ENCODE data around the gene PLEKHM3.

Gene PLEKHM3

DNA sequence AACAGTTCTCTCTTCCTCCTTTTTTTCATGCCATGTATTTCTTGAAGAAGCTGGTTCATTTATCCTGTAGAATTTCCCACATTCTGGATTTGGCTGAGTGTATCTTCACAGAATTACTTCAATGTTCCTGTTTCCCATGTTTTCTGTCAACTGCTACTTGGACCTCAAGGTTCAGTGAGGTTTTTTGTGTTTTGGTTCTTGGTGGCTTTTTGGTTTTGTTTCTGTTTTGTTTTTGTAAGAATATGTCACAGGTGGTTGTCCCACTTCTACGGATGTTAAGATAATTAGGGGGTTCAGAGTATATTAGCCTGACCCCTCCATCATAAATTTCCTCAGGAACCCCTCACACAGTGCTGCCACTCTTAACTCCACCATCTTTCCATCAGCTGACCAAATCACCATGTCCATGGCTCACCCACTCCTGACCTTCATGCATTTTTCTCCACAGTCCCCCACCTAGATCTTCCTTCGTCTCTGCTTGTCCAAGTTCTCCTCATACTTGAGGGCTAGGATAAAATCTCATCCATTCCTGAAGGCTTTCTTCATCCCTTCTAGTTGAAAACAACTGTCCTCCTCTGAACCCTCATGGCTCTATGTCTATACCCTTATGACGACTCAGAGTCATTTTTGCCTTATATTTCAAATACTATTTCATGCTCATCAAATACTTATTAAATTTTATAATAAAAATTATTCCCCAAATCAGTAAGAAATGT lies 40.4 kb downstream of the PLEKHM3 start:
- Histone ChIP-seq H3K27me3 (ENCODE audit: control insufficient read depth in 1 of 2, insufficient read depth in 2 of 2, low read length in 2 of 2) (no peaks in the 10 kb centered on the region), H3K4me3 (ENCODE audit: low read depth in 1 of 2, low read length in 2 of 2) (no peak overlapping the region), H3K9ac (ENCODE audit: low read length) (no peak overlapping the region), H3K4me1 (ENCODE audit: insufficient read depth, low read length) (no peaks in the 10 kb centered on the region), H3K27ac (ENCODE audit: low read depth, low read length) (no peak overlapping the region), H3K9me3 (ENCODE audit: low read length) (no peaks in the 10 kb centered on the region), H3K36me3 (ENCODE audit: insufficient read depth, low read length) (no peaks in the 10 kb centered on the region)

DNA sequence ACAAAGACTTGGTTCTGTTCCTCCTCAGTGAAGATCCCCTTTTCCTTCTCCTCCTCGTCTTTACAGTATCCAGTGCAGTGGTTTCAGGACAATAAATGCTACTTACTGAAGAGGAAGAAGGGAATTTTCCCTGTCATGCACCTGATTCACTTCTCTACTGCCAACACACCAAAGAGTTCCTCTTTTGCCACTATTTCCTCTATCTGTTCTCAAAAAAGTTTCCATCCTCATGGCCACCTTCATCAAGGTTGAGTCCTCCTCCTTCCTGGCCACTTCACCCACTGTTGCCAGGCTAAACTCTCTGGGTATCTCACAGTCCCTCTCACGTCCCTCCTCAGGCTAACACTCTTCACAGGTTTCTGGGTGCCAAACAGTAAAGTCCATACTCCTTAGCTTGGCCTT lies 41.7 kb downstream of the PLEKHM3 start:
- no peak overlapping the region for H3K9ac ChIP-seq (ENCODE audit: low read length)
- no peak overlapping the region for H3K4me3 ChIP-seq (ENCODE audit: low read depth in 1 of 2, low read length in 2 of 2)
- H3K27me3 ChIP-seq (ENCODE audit: control insufficient read depth in 1 of 2, insufficient read depth in 2 of 2, low read length in 2 of 2), result no peaks in the 10 kb centered on the region
- no peaks in the 10 kb centered on the region for H3K36me3 ChIP-seq (ENCODE audit: insufficient read depth, low read length)
- H3K9me3 ChIP-seq (ENCODE audit: low read length), result no peaks in the 10 kb centered on the region
- no peak overlapping the region for H3K27ac ChIP-seq (ENCODE audit: low read depth, low read length)
- no peaks in the 10 kb centered on the region for H3K4me1 ChIP-seq (ENCODE audit: insufficient read depth, low read length)

DNA sequence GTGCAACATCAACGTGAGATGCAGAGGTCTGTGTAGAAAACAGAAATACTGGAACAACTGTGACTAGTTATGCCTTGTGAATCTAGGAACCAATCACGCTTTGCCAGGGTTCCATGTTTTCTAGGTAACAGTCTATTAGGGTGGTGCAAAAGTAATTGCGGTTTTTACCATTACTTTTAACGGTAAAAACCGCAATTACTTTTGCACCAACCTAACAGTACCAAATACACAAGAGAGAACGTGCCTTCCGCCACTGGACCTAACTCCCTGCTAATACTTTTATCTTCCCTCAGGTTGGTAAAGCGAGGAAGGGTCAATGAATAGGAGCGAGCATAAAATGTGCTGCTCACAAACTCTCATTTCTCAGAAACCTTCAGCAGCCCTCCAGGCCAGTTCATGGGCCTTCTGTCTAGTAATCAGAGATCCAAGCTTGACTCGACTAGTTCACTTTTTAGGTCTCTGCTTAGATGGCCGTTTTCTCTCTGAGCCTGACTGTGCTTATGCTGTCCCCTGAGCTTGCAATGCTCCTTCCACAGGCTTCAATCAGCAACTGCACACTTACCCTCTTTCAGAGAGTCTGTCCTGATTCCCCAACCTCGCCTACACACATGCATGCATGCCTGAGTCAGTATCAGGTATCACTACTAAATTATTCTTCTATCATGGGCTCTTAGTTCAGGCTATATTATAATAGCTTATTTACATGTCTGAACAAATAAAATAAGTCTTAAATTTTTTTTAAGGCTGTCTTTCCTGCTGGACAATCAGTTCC lies 47.0 kb downstream of the PLEKHM3 start:
- Histone ChIP-seq H3K36me3 (ENCODE audit: insufficient read depth, low read length) (peaks cover 10% of the 10 kb centered on the region), H3K9ac (ENCODE audit: low read length) (no peak overlapping the region), H3K4me1 (ENCODE audit: insufficient read depth, low read length) (no peaks in the 10 kb centered on the region), H3K27ac (ENCODE audit: low read depth, low read length) (no peak overlapping the region), H3K9me3 (ENCODE audit: low read length) (no peaks in the 10 kb centered on the region), H3K27me3 (ENCODE audit: control insufficient read depth in 1 of 2, insufficient read depth in 2 of 2, low read length in 2 of 2) (no peaks in the 10 kb centered on the region), H3K4me3 (ENCODE audit: low read depth in 1 of 2, low read length in 2 of 2) (no peak overlapping the region)

DNA sequence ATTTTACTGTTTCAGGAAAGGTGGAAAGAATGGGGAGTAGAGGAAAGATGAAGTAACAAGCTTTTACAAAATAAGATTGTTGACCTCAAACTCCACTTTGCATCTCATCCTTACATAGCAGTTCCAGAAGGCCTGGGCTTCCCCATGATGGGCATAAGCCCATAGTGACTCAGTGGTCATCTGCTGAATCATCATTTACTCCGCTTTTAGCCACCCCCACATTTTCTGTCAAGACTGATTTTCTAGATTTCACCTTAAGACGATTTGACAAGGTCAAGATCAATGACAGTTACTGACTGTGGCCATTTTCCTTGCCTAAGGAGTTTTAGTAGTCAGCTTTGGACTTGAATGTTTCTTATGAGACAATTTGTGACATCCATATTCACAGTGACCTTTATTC lies 49.4 kb downstream of the PLEKHM3 start:
- no peak overlapping the region for H3K4me3 ChIP-seq (ENCODE audit: low read depth in 1 of 2, low read length in 2 of 2)
- H3K27me3 ChIP-seq (ENCODE audit: control insufficient read depth in 1 of 2, insufficient read depth in 2 of 2, low read length in 2 of 2), result no peaks in the 10 kb centered on the region
- no peak overlapping the region for H3K9ac ChIP-seq (ENCODE audit: low read length)
- peaks cover under 1% of the 10 kb centered on the region for H3K4me1 ChIP-seq (ENCODE audit: insufficient read depth, low read length)
- H3K36me3 ChIP-seq (ENCODE audit: insufficient read depth, low read length), result peaks cover 10% of the 10 kb centered on the region
- H3K9me3 ChIP-seq (ENCODE audit: low read length), result no peaks in the 10 kb centered on the region
- no peak overlapping the region for H3K27ac ChIP-seq (ENCODE audit: low read depth, low read length)

GRCh38 chr2:207974216-207974605 lies 51.1 kb downstream of the PLEKHM3 start:
- Histone ChIP-seq H3K27ac (ENCODE audit: low read depth, low read length) (no peak overlapping the region), H3K9ac (ENCODE audit: low read length) (no peak overlapping the region), H3K4me1 (ENCODE audit: insufficient read depth, low read length) (peaks cover 7% of the 10 kb centered on the region), H3K27me3 (ENCODE audit: control insufficient read depth in 1 of 2, insufficient read depth in 2 of 2, low read length in 2 of 2) (no peaks in the 10 kb centered on the region), H3K36me3 (ENCODE audit: insufficient read depth, low read length) (peaks cover 10% of the 10 kb centered on the region), H3K4me3 (ENCODE audit: low read depth in 1 of 2, low read length in 2 of 2) (no peak overlapping the region), H3K9me3 (ENCODE audit: low read length) (no peaks in the 10 kb centered on the region)

GRCh38 chr2:207970826-207971180 lies 54.5 kb downstream of the PLEKHM3 start:
- Histone ChIP-seq H3K4me1 (ENCODE audit: insufficient read depth, low read length) (peaks cover 7% of the 10 kb centered on the region), H3K4me3 (ENCODE audit: low read depth in 1 of 2, low read length in 2 of 2) (no peak overlapping the region), H3K27me3 (ENCODE audit: control insufficient read depth in 1 of 2, insufficient read depth in 2 of 2, low read length in 2 of 2) (no peaks in the 10 kb centered on the region), H3K9ac (ENCODE audit: low read length) (no peak overlapping the region), H3K27ac (ENCODE audit: low read depth, low read length) (no peak overlapping the region), H3K36me3 (ENCODE audit: insufficient read depth, low read length) (no peaks in the 10 kb centered on the region), H3K9me3 (ENCODE audit: low read length) (no peaks in the 10 kb centered on the region)

- no peaks in the 10 kb centered on the region for H3K36me3 ChIP-seq (ENCODE audit: insufficient read depth, low read length)
- peaks cover 7% of the 10 kb centered on the region for H3K4me1 ChIP-seq (ENCODE audit: insufficient read depth, low read length)
- no peaks in the 10 kb centered on the region for H3K9me3 ChIP-seq (ENCODE audit: low read length)
- no peak overlapping the region for H3K9ac ChIP-seq (ENCODE audit: low read length)
- no peaks in the 10 kb centered on the region for H3K27me3 ChIP-seq (ENCODE audit: control insufficient read depth in 1 of 2, insufficient read depth in 2 of 2, low read length in 2 of 2)
- no peak overlapping the region for H3K4me3 ChIP-seq (ENCODE audit: low read depth in 1 of 2, low read length in 2 of 2)
- no peak overlapping the region for H3K27ac ChIP-seq (ENCODE audit: low read depth, low read length)
Observed at GRCh38 chr2:207970147-207970825, 55.0 kb downstream of the PLEKHM3 start.

DNA sequence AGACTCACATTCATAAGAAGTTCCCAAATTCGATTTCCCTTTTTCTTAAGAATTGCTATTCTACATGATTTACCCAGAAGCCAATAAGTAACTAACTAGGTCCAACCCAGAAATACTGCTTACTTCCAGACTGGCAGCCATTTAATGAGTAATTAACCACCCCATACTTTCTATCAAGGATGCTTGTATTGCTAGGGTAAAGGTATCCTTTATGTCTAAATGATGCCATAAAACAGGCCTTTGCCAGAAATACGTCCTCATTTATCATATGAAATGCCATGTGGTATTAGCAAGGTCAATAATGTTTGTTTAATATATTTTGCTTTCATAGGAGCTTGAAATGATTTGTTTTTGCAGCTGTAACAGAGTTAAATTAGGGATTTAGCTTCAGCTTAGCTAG lies 56.1 kb downstream of the PLEKHM3 start:
- Histone ChIP-seq H3K27ac (ENCODE audit: low read depth, low read length) (no peak overlapping the region), H3K4me3 (ENCODE audit: low read depth in 1 of 2, low read length in 2 of 2) (no peak overlapping the region), H3K36me3 (ENCODE audit: insufficient read depth, low read length) (no peaks in the 10 kb centered on the region), H3K9me3 (ENCODE audit: low read length) (no peaks in the 10 kb centered on the region), H3K9ac (ENCODE audit: low read length) (no peak overlapping the region), H3K27me3 (ENCODE audit: control insufficient read depth in 1 of 2, insufficient read depth in 2 of 2, low read length in 2 of 2) (no peaks in the 10 kb centered on the region), H3K4me1 (ENCODE audit: insufficient read depth, low read length) (peaks cover 7% of the 10 kb centered on the region)

- no peaks in the 10 kb centered on the region for H3K36me3 ChIP-seq (ENCODE audit: insufficient read depth, low read length)
- no peaks in the 10 kb centered on the region for H3K27me3 ChIP-seq (ENCODE audit: control insufficient read depth in 1 of 2, insufficient read depth in 2 of 2, low read length in 2 of 2)
- peaks cover 7% of the 10 kb centered on the region for H3K4me1 ChIP-seq (ENCODE audit: insufficient read depth, low read length)
- no peak overlapping the region for H3K9ac ChIP-seq (ENCODE audit: low read length)
- no peak overlapping the region for H3K4me3 ChIP-seq (ENCODE audit: low read depth in 1 of 2, low read length in 2 of 2)
- no peak overlapping the region for H3K27ac ChIP-seq (ENCODE audit: low read depth, low read length)
- no peaks in the 10 kb centered on the region for H3K9me3 ChIP-seq (ENCODE audit: low read length)
Observed at GRCh38 chr2:207967121-207967520, 58.2 kb downstream of the PLEKHM3 start.

DNA sequence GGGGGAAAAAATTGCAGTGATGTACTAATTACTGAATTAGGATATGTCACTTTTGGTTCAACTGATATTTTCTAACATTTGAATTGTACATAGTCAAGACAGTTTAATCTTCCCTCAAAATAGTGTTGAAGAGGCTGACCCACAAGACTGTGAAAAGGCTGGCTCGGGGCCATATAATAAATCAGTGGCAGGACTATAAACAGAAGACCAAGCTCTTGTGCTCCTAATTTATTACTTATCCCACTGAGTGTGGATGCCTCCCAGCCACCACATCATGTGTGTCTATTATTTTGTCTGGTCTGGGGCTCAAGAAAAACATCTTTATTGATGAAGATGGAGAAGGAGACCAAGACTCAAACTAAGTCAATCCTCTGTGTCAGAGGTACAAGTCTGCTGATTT lies 64.4 kb downstream of the PLEKHM3 start:
- H3K9me3 ChIP-seq (ENCODE audit: low read length), result no peaks in the 10 kb centered on the region
- H3K4me1 ChIP-seq (ENCODE audit: insufficient read depth, low read length), result peaks cover 10% of the 10 kb centered on the region
- H3K36me3 ChIP-seq (ENCODE audit: insufficient read depth, low read length), result no peaks in the 10 kb centered on the region
- H3K27ac ChIP-seq (ENCODE audit: low read depth, low read length), result no peak overlapping the region
- no peak overlapping the region for H3K9ac ChIP-seq (ENCODE audit: low read length)
- H3K4me3 ChIP-seq (ENCODE audit: low read depth in 1 of 2, low read length in 2 of 2), result no peak overlapping the region
- no peaks in the 10 kb centered on the region for H3K27me3 ChIP-seq (ENCODE audit: control insufficient read depth in 1 of 2, insufficient read depth in 2 of 2, low read length in 2 of 2)

GRCh38 chr2:207960090-207960489 lies 65.2 kb downstream of the PLEKHM3 start:
- Histone ChIP-seq H3K36me3 (ENCODE audit: insufficient read depth, low read length) (no peaks in the 10 kb centered on the region), H3K27ac (ENCODE audit: low read depth, low read length) (no peak overlapping the region), H3K4me3 (ENCODE audit: low read depth in 1 of 2, low read length in 2 of 2) (no peak overlapping the region), H3K4me1 (ENCODE audit: insufficient read depth, low read length) (peaks cover 10% of the 10 kb centered on the region), H3K9me3 (ENCODE audit: low read length) (no peaks in the 10 kb centered on the region), H3K9ac (ENCODE audit: low read length) (no peak overlapping the region), H3K27me3 (ENCODE audit: control insufficient read depth in 1 of 2, insufficient read depth in 2 of 2, low read length in 2 of 2) (no peaks in the 10 kb centered on the region)

Measured in muscle layer of colon (tissue), 2 donors.